ENCODE data around the gene HOMER2.

DNA sequence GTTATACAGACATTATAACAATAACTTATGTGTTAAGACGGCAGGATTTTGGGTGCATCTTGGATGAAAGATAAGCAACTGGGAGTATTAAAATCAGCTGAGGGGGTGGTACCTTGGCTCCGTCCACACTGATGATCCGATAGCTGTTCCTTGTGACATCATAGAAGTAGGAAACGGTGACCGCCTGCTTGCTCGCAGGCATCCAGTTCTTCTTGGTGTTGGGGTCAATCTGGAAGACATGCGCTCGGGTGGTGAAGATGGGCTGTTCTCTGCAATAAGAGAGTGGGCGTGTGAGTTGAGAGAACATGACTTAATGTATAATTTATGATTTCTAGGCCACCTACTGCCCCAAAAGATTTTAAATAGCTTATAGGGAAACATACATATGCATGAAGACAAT is 59.9 kb downstream of the HOMER2 start:
- TF ChIP-seq EZH2 (IDR thresholded peaks at IDR 0.05; ENCODE audit: low read length, missing control alignments) = no peak
- TF ChIP-seq, protein P1, sequence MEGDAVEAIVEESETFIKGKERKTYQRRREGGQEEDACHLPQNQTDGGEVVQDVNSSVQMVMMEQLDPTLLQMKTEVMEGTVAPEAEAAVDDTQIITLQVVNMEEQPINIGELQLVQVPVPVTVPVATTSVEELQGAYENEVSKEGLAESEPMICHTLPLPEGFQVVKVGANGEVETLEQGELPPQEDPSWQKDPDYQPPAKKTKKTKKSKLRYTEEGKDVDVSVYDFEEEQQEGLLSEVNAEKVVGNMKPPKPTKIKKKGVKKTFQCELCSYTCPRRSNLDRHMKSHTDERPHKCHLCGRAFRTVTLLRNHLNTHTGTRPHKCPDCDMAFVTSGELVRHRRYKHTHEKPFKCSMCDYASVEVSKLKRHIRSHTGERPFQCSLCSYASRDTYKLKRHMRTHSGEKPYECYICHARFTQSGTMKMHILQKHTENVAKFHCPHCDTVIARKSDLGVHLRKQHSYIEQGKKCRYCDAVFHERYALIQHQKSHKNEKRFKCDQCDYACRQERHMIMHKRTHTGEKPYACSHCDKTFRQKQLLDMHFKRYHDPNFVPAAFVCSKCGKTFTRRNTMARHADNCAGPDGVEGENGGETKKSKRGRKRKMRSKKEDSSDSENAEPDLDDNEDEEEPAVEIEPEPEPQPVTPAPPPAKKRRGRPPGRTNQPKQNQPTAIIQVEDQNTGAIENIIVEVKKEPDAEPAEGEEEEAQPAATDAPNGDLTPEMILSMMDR (conservative IDR thresholded peaks at IDR 0.05 in 1 of 2, IDR thresholded peaks at IDR 0.05 in 1 of 2; ENCODE audit: low read depth in 1 of 2, low read length in 2 of 2) = no peak

Measured in fibroblast of lung (primary cell).